ENCODE measurements around the gene SYNM.

Gene SYNM

GRCh38 chr15:99155961-99156443 lies 51.1 kb downstream of the SYNM start:
- H3K4me3 ChIP-seq (ENCODE audit: low read depth, low read length), result no peak overlapping the region
- no peak for DNase-seq (ENCODE audit: low read depth)

- no peak overlapping the region for H3K4me3 ChIP-seq (ENCODE audit: low read depth, low read length)
- no peak for DNase-seq (ENCODE audit: low read depth)
Observed at GRCh38 chr15:99157456-99157855, 52.6 kb downstream of the SYNM start.

- H3K4me3 ChIP-seq (ENCODE audit: low read depth, low read length), result no peak overlapping the region
- no peak for DNase-seq (ENCODE audit: low read depth)
Observed at GRCh38 chr15:99158626-99159412, 53.9 kb downstream of the SYNM start.

- no peak overlapping the region for H3K4me3 ChIP-seq (ENCODE audit: low read depth, low read length)
- DNase-seq (ENCODE audit: low read depth), result no peak
Observed at GRCh38 chr15:99163271-99164062, 58.6 kb downstream of the SYNM start.

GRCh38 chr15:99164119-99164518 lies 59.2 kb downstream of the SYNM start:
- DNase-seq (ENCODE audit: low read depth), result no peak
- no peak overlapping the region for H3K4me3 ChIP-seq (ENCODE audit: low read depth, low read length)

GRCh38 chr15:99165020-99165790 lies 60.3 kb downstream of the SYNM start:
- H3K4me3 ChIP-seq (ENCODE audit: low read depth, low read length), result no peak overlapping the region
- no peak for DNase-seq (ENCODE audit: low read depth)

- no peak for DNase-seq (ENCODE audit: low read depth)
- no peak overlapping the region for H3K4me3 ChIP-seq (ENCODE audit: low read depth, low read length)
Observed at GRCh38 chr15:99165956-99166689, 61.2 kb downstream of the SYNM start.

GRCh38 chr15:99167201-99167600 lies 62.3 kb downstream of the SYNM start:
- no peak overlapping the region for H3K4me3 ChIP-seq (ENCODE audit: low read depth, low read length)

GRCh38 chr15:99167640-99168039 lies 62.8 kb downstream of the SYNM start:
- no peak overlapping the region for H3K4me3 ChIP-seq (ENCODE audit: low read depth, low read length)
- no peak for DNase-seq (ENCODE audit: low read depth)

More at GRCh38 chr15:99167201-99167600, 62.3 kb downstream of the SYNM start:
- DNase-seq (ENCODE audit: low read depth), result no peak

- DNase-seq (ENCODE audit: low read depth), result no peak
- no peak overlapping the region for H3K4me3 ChIP-seq (ENCODE audit: low read depth, low read length)
Observed at GRCh38 chr15:99168601-99169580, 64.0 kb downstream of the SYNM start.

- DNase-seq (ENCODE audit: low read depth), result no peak
- H3K4me3 ChIP-seq (ENCODE audit: low read depth, low read length), result no peak overlapping the region
Observed at GRCh38 chr15:99169769-99170311, 65.0 kb downstream of the SYNM start.

- no peak for DNase-seq (ENCODE audit: low read depth)
Observed at GRCh38 chr15:99170476-99171065, 65.7 kb downstream of the SYNM start.

GRCh38 chr15:99172171-99172570 lies 67.3 kb downstream of the SYNM start:
- DNase-seq (ENCODE audit: low read depth), result no peak
- no peak overlapping the region for H3K4me3 ChIP-seq (ENCODE audit: low read depth, low read length)

More at GRCh38 chr15:99170476-99171065, 65.7 kb downstream of the SYNM start:
- no peak overlapping the region for H3K4me3 ChIP-seq (ENCODE audit: low read depth, low read length)

GRCh38 chr15:99172989-99173388 lies 68.1 kb downstream of the SYNM start:
- no peak overlapping the region for H3K4me3 ChIP-seq (ENCODE audit: low read depth, low read length)
- no peak for DNase-seq (ENCODE audit: low read depth)

- H3K4me3 ChIP-seq (ENCODE audit: low read depth, low read length), result no peak overlapping the region
- no peak for DNase-seq (ENCODE audit: low read depth)
Observed at GRCh38 chr15:99174567-99175395, 69.9 kb downstream of the SYNM start.

- no peak overlapping the region for H3K4me3 ChIP-seq (ENCODE audit: low read depth, low read length)
- DNase-seq (ENCODE audit: low read depth), result no peak
Observed at GRCh38 chr15:99176757-99177156, 71.9 kb downstream of the SYNM start.

- DNase-seq (ENCODE audit: low read depth), result no peak
- H3K4me3 ChIP-seq (ENCODE audit: low read depth, low read length), result no peak overlapping the region
Observed at GRCh38 chr15:99177679-99178078, 72.8 kb downstream of the SYNM start.
